Measurements from ENCODE around the gene CNDP2.

Gene CNDP2

DNA sequence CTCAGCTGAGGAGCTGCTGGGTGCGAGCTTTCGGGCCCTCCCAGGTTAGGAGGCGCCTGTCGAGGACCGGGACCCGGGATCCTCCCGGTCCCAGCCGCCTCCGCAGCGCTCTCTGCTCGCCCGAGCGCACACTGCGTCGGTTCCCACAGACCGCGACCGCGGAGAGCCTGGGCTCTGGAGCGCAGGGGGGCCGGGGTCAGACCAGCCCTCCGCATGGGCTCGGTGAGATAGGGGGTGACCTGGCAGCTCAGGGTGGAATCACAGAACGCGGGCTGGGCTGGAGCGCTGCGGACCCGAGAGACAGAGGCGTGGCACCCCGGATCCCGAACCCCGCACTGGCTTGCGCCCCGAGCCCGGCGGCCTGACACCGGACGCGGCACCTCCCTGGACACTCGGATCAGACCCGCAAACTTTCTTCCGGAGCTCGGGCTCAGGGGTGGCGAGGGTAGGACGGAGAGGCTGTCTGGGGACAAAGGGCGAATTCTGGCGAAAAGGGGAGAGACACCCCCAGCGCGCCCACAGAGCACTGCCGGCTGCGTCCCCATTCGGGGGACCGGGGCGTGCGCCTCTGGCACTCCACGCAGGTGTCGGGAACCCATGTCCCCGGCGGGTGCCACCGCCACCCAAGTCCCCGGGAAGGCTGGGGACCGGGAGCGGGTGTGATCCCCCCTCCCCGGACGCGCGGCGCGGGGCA is 39.7 kb upstream of the CNDP2 start:
- Histone ChIP-seq H3K9ac (ENCODE audit: low read depth, low read length) (no peak overlapping the region), H3K9me3 (replicated peaks; ENCODE audit: low read length) (no peaks in the 10 kb centered on the region), H3K4me2 (ENCODE audit: low read length) (no peak overlapping the region), H3K27me3 (ENCODE audit: control insufficient read depth, insufficient read depth, low read length) (peaks cover 71% of the 10 kb centered on the region), H3K36me3 (ENCODE audit: insufficient read depth, low read length) (no peaks in the 10 kb centered on the region), H3K4me3 (ENCODE audit: low read length) (no peak overlapping the region), H3K4me1 (ENCODE audit: control insufficient read depth, insufficient read depth, low read length) (no peaks in the 10 kb centered on the region)

DNA sequence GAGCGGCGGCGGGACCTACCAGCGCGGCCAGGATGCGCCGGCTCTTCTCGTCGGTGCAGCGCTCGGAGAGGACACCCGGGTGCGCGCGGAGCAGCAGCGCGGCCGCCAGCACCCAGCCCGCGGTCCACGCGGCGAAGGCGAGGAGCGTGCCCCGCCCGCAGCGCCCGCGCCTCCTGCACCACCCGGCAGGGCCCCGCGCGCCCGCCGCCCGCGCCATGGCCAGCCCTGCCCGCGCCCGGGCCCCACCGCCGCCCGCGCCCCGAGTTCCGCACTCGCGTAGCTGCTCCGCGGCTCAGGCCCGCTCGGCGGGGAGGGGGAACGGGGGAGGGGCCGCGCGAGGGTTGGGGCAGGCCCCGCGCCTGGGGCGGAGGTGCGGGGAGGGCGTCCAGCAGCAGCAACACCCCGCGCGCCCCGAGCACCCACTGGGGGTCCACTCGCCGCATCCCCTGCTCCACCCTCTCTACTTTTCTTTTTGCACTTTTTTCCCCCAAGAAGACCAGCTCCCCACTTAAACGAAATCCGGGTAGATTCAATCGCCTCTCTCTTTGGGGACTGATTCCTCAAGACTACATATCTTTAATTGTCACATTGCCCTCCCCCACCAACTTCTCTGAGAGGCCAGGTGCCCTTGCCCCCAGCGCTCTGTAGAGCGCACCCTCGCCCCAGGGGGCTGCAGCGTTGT is 39.0 kb upstream of the CNDP2 start, which contains the start of gene DIPK1C:
Gene DIPK1C (minus strand): TSS at position 266 of the 682 bp plus-strand sequence. CDS start 49 bp downstream, at position 217.
- Histone ChIP-seq H3K9ac (ENCODE audit: low read depth, low read length) (no peak within 1 kb of the TSS), H3K27me3 (ENCODE audit: control insufficient read depth, insufficient read depth, low read length) (peaks cover 70% of the 10 kb centered on the region), H3K4me1 (ENCODE audit: control insufficient read depth, insufficient read depth, low read length) (no peaks in the 10 kb centered on the region), H3K9me3 (replicated peaks; ENCODE audit: low read length) (no peaks in the 10 kb centered on the region), H3K4me3 (ENCODE audit: low read length) (no peak within 1 kb of the TSS), H3K4me2 (ENCODE audit: low read length) (no peak within 1 kb of the TSS), H3K36me3 (ENCODE audit: insufficient read depth, low read length) (no peaks in the 10 kb centered on the region)

DNA sequence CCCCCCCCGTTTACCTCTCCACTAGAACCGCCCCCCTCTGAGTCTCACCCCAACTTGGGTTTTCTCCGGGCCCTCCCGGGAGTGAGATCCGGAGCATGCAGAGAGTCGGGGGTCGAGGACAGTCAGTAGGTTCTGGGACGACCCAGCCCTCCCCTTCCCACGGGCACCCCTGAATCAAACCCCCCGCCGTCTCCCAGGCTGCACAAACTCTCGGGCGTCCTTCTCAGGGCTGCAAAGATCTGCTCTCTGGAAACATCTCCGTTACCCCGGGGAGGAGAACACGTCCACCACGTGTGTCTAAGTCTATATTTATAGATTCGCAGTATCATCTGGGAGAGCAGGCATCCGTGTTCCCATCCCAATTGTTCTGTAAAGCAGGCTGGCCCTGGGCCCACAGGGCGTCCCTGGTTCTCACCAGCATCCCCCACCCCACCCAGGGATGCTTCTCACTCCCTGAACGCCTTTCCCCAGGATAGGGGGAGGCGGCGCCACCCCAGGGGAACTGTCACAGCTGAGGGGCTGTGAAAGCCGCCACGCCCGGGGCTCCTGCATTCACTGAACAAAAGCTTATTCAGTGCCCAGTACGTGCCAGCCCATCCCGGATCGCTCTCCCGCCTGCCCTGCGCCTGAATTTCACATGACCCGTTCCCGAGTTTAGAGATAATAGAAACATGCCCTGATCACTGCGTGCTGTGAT is 38.3 kb upstream of the CNDP2 start:
- H3K4me3 ChIP-seq (ENCODE audit: low read length), result no peak overlapping the region
- no peaks in the 10 kb centered on the region for H3K9me3 ChIP-seq (replicated peaks; ENCODE audit: low read length)
- H3K27me3 ChIP-seq (ENCODE audit: control insufficient read depth, insufficient read depth, low read length), result peaks cover 72% of the 10 kb centered on the region
- no peaks in the 10 kb centered on the region for H3K4me1 ChIP-seq (ENCODE audit: control insufficient read depth, insufficient read depth, low read length)
- H3K9ac ChIP-seq (ENCODE audit: low read depth, low read length), result no peak overlapping the region
- H3K36me3 ChIP-seq (ENCODE audit: insufficient read depth, low read length), result no peaks in the 10 kb centered on the region
- H3K4me2 ChIP-seq (ENCODE audit: low read length), result no peak overlapping the region

DNA sequence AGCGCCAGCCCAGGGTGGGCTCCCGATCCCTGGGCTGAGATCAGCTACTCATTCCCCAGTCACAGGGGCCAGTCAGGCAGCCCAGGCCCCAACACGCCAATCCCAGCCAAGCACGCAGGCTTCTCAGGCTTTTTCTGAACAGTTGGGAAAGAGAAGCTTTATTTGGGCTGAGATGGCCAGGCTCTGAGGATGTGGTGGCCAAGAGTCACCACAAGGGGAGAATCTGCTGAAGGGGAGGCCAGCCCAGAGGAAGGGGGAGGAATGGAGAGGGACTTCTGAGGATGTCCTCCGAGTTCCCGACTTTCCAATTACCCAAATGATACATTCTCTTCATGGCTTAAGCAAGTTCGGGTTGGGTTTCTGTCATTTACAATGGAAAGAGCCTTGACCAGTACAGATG is 36.3 kb upstream of the CNDP2 start:
- Histone ChIP-seq H3K4me3 (ENCODE audit: low read length) (no peak overlapping the region), H3K4me1 (ENCODE audit: control insufficient read depth, insufficient read depth, low read length) (no peaks in the 10 kb centered on the region), H3K9me3 (replicated peaks; ENCODE audit: low read length) (no peaks in the 10 kb centered on the region), H3K9ac (ENCODE audit: low read depth, low read length) (no peak overlapping the region), H3K4me2 (ENCODE audit: low read length) (no peak overlapping the region), H3K27me3 (ENCODE audit: control insufficient read depth, insufficient read depth, low read length) (peaks cover 71% of the 10 kb centered on the region), H3K36me3 (ENCODE audit: insufficient read depth, low read length) (no peaks in the 10 kb centered on the region)

DNA sequence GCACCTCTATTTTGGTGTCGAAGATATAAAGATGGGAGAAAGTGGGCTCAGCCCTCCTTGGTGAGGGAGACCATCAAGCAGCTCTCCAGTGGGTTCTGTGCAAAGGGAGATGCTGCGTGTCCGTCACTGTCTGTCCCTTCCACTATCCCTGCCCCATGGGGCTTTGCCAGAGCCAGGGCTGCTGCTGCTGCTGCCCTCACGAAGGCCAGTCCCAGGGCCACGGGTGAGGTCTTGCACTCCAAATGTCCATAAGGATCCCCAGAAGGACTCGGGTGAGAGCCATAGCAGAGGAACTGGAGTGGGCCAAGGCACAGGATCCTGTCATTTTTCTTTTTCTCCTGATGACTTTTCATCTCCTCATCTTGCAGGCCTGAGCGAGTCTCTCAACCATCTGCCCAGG is 35.3 kb upstream of the CNDP2 start:
- H3K4me1 ChIP-seq (ENCODE audit: control insufficient read depth, insufficient read depth, low read length), result no peaks in the 10 kb centered on the region
- H3K4me3 ChIP-seq (ENCODE audit: low read length), result no peak overlapping the region
- peaks cover 70% of the 10 kb centered on the region for H3K27me3 ChIP-seq (ENCODE audit: control insufficient read depth, insufficient read depth, low read length)
- H3K36me3 ChIP-seq (ENCODE audit: insufficient read depth, low read length), result no peaks in the 10 kb centered on the region
- no peaks in the 10 kb centered on the region for H3K9me3 ChIP-seq (replicated peaks; ENCODE audit: low read length)
- H3K9ac ChIP-seq (ENCODE audit: low read depth, low read length), result no peak overlapping the region
- no peak overlapping the region for H3K4me2 ChIP-seq (ENCODE audit: low read length)

DNA sequence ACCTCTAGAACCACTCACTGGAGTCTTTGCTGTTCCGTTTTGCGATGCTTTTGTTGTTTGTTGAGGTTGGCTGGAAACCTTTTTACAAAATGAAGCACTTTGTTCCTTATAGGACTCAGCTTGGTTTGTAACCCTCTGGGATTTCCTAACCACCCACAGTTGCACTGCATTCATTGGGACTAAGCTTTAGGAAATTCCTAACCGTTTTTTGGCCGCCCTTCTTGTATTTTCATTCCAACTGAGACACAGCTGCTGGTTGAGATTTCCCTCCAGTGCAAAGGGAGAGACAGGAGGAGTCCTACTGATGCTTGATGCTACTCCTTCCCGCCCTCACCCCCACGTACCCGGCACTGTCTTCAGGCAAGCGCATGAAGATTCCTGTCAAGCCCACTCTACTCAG is 32.9 kb upstream of the CNDP2 start:
- Histone ChIP-seq H3K9me3 (replicated peaks; ENCODE audit: low read length) (no peaks in the 10 kb centered on the region), H3K4me3 (ENCODE audit: low read length) (no peak overlapping the region), H3K9ac (ENCODE audit: low read depth, low read length) (no peak overlapping the region), H3K4me2 (ENCODE audit: low read length) (no peak overlapping the region), H3K36me3 (ENCODE audit: insufficient read depth, low read length) (no peaks in the 10 kb centered on the region), H3K4me1 (ENCODE audit: control insufficient read depth, insufficient read depth, low read length) (no peaks in the 10 kb centered on the region), H3K27me3 (ENCODE audit: control insufficient read depth, insufficient read depth, low read length) (peaks cover 51% of the 10 kb centered on the region)

DNA sequence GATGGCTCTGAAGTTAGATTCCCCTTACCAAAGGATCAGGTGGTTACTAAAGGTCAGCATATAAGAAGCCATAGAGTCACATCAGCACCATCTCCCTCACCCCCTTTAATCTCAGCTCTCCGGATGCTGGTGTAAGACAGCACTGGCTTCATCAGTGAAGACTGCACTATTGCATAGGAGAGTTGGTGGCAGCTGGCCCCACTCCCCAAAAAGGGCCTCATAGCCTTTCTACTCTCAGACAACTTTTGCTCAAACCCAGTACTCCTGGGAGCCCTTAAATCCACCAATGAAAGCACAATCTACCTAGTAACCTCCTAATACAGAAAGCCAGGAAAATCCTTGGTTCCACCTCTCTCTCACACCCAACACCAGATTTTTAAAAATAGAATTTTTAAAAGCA is 32.2 kb upstream of the CNDP2 start:
- no peaks in the 10 kb centered on the region for H3K36me3 ChIP-seq (ENCODE audit: insufficient read depth, low read length)
- no peak overlapping the region for H3K9ac ChIP-seq (ENCODE audit: low read depth, low read length)
- H3K9me3 ChIP-seq (replicated peaks; ENCODE audit: low read length), result no peaks in the 10 kb centered on the region

DNA sequence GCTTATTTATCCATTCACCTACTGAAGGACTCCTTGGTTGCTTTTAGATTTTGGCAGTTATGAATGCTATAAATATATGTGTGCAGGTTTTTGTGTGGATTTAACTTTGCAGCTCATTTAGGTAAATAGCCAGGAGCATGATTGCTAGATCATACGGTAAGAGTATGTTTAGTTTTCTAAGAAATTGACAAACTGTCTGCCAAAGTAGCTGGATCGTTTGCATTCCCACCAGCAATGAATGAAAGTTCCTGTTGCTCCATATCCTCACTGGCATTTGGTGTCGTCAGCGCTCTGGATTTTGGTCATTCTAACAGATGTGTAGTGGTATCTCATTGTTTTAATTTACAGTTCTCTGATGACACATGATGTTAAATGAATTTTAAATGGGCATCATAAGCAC is 30.4 kb upstream of the CNDP2 start:
- no peaks in the 10 kb centered on the region for H3K4me1 ChIP-seq (ENCODE audit: control insufficient read depth, insufficient read depth, low read length)
- H3K9ac ChIP-seq (ENCODE audit: low read depth, low read length), result no peak overlapping the region
- H3K36me3 ChIP-seq (ENCODE audit: insufficient read depth, low read length), result no peaks in the 10 kb centered on the region
- no peak overlapping the region for H3K4me2 ChIP-seq (ENCODE audit: low read length)
- H3K4me3 ChIP-seq (ENCODE audit: low read length), result no peak overlapping the region
- H3K9me3 ChIP-seq (replicated peaks; ENCODE audit: low read length), result no peaks in the 10 kb centered on the region
- peaks cover 35% of the 10 kb centered on the region for H3K27me3 ChIP-seq (ENCODE audit: control insufficient read depth, insufficient read depth, low read length)

More for the DNA sequence above, 32.2 kb upstream of the CNDP2 start:
- Histone ChIP-seq H3K27me3 (ENCODE audit: control insufficient read depth, insufficient read depth, low read length) (peaks cover 48% of the 10 kb centered on the region), H3K4me3 (ENCODE audit: low read length) (no peak overlapping the region), H3K4me2 (ENCODE audit: low read length) (no peak overlapping the region), H3K4me1 (ENCODE audit: control insufficient read depth, insufficient read depth, low read length) (no peaks in the 10 kb centered on the region)

DNA sequence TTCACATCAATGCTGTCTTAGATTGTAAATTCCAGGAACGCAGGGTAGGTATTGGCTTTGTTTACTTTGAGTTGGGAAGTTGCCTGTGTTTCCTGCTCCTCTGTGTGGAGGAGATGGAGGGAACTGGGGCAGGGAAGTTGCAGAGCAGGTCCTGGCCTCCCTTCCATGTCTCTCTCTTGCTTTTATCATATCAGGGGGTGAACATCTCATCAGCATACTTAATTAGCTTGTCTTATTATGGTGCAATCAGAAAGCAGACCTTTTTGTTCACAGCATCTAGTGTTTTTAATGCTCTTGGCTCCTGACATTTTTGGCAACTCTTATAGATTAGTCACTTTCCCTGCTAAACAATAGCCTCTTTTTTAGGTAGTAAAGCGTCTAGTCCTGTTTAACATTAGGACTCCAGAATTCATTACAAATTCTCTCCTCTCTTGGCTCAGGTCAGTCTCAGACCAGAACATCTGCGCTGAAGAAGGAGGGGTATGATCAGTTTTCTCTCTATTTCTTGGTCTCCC is 27.6 kb upstream of the CNDP2 start:
- H3K4me3 ChIP-seq (ENCODE audit: low read length), result no peak overlapping the region
- H3K4me1 ChIP-seq (ENCODE audit: control insufficient read depth, insufficient read depth, low read length), result no peaks in the 10 kb centered on the region
- H3K27me3 ChIP-seq (ENCODE audit: control insufficient read depth, insufficient read depth, low read length), result peaks cover 32% of the 10 kb centered on the region
- no peak overlapping the region for H3K9ac ChIP-seq (ENCODE audit: low read depth, low read length)
- no peaks in the 10 kb centered on the region for H3K36me3 ChIP-seq (ENCODE audit: insufficient read depth, low read length)
- no peak overlapping the region for H3K4me2 ChIP-seq (ENCODE audit: low read length)
- H3K9me3 ChIP-seq (replicated peaks; ENCODE audit: low read length), result no peaks in the 10 kb centered on the region

DNA sequence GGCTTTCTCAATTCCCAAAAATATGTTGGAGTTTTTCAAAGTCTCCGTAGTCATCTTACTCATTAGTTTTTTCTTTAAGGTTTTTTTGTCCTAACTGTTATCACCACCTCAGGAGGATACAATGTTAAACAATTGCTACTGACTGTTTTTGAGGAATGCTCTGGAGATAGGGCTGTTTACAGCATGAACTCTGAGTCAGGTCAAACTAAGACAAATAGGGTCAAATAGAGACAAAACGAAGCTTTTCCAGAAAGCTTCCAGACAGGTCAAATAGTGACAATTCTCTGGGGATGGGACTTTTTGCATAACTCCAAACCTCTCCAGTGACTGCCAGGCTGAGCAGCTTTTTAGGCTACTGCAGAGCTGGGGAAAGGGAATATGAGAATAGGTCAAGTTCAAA is 23.9 kb upstream of the CNDP2 start:
- Histone ChIP-seq H3K4me3 (ENCODE audit: low read length) (no peak overlapping the region), H3K9me3 (replicated peaks; ENCODE audit: low read length) (no peaks in the 10 kb centered on the region), H3K4me1 (ENCODE audit: control insufficient read depth, insufficient read depth, low read length) (no peaks in the 10 kb centered on the region), H3K4me2 (ENCODE audit: low read length) (no peak overlapping the region), H3K27me3 (ENCODE audit: control insufficient read depth, insufficient read depth, low read length) (peaks cover 23% of the 10 kb centered on the region), H3K36me3 (ENCODE audit: insufficient read depth, low read length) (no peaks in the 10 kb centered on the region), H3K9ac (ENCODE audit: low read depth, low read length) (no peak overlapping the region)

DNA sequence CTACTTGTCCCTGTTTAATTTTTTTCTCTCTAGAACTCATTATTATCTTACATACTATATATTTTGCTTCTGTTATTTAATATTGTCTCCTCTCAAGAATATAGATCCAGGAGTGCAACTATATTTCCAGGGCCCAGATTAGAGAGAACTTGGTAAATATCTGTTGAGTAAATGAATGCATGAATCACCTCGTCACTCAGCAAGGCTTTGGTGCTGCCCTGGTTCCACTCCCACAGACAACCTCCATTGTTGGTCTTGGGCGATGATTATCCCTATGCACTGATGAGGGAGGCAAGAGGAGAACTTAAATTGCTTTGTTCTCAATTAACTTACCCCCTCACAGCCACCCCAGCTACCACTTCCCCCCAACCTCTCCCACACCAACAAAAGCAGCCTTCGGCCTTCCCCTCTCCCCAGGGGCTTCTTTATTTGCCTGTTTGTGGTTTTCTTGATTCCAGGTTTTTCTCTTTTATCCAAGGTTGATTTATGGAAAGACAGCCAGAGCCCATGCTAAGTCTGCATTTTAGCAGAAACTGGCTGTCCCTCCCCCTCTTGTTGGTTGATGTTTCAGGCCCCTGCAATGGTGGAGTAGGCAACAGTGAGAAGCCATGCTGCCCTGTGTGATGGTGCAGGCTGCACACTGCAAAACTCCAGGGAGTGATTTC is 22.1 kb upstream of the CNDP2 start:
- Histone ChIP-seq H3K9ac (ENCODE audit: low read depth, low read length) (no peak overlapping the region), H3K27me3 (ENCODE audit: control insufficient read depth, insufficient read depth, low read length) (peaks cover 18% of the 10 kb centered on the region), H3K4me1 (ENCODE audit: control insufficient read depth, insufficient read depth, low read length) (no peaks in the 10 kb centered on the region), H3K4me2 (ENCODE audit: low read length) (no peak overlapping the region), H3K36me3 (ENCODE audit: insufficient read depth, low read length) (no peaks in the 10 kb centered on the region), H3K9me3 (replicated peaks; ENCODE audit: low read length) (no peaks in the 10 kb centered on the region), H3K4me3 (ENCODE audit: low read length) (no peak overlapping the region)

All from skeletal muscle satellite cell (primary cell).